Measurements from ENCODE around the gene RACGAP1.

RACGAP1 gene

DNA sequence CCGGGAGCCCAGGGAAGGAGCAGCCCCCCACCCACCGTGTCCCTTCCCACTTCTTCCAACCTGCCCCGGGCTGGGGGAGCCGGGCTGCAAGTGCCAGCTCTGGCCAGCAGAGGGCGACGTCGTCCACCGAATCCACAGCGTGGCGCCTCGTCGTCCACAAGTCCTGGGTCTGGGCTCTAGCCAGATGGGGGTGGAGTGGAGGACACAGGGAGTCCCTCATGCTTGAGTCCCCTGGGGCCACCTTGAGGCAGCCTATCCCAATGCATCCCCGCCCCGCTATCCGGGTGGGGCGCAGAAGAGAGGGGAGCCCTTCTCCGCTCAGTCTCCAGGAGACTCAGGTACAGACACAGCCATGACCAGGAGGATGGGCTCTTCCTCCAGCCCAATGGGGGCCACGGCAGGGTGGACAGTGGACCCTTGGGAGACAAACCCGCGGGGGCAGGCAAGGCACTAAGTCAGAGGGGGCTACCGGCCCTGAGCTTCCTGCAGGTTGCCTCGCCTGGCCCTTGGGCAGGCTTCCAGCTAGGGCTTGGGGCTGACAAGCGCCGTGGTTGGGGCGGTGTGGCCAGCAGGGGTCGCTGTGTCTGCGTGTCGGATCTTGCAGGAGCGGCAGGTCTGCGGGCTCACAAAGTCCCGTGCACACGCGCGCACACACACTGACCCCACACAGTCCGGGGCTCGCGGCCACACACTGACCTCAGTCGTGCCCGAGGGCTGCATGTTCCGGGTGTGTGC lies 58.1 kb downstream of the RACGAP1 start:
- peak; percentile 79 for DNase-seq

DNA sequence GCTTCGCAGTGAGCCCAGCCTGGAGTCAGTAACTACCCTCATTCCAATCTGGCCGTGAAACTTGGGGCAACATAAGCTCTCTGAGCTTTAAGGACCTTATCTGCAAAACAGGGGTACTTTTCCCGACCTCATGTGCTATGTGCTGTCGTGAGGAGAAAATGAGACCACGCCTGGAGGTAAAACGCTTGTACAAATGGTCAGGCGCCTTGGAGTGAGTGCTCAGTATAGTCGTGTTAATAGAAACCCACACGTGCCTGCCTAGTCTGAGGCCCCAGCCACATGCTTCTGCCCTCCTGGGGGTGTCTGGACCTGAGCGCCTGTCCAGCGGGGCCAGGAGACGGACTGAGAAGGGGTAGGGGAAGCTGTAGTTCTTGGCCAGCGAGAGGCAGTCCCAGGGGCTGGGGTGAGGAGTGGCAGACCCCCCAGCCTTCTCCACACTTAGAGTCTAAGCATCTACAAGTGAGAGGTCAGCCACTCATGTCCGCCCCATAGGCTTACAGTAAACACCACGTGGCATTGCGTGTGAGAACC lies 58.7 kb downstream of the RACGAP1 start:
- no peak for DNase-seq

DNA sequence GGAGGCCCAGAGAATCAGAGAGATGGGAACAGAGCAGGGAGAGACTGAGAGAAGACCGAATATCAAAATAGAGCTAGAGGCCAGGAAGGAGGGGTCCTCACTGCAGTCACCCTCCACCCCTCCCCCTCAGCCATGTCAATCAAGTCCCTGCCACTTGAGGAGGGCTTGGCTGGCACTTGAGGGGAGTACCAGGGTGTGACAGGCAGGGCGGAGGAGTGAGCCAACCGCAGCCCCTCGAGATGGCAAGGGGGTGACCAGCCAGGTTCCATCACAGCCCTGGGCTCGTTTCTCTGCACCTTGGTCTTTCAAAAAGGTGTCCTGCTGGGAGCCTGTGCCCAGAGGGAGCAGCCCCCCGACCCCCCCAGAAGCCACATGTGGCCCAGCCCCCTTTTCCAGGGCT lies 59.5 kb downstream of the RACGAP1 start:
- no peak for DNase-seq

- no peak for DNase-seq
Observed at GRCh38 chr12:49964849-49965624, 60.3 kb downstream of the RACGAP1 start.

- DNase-seq = no peak
Observed at GRCh38 chr12:49963976-49964815, 61.1 kb downstream of the RACGAP1 start.

DNA sequence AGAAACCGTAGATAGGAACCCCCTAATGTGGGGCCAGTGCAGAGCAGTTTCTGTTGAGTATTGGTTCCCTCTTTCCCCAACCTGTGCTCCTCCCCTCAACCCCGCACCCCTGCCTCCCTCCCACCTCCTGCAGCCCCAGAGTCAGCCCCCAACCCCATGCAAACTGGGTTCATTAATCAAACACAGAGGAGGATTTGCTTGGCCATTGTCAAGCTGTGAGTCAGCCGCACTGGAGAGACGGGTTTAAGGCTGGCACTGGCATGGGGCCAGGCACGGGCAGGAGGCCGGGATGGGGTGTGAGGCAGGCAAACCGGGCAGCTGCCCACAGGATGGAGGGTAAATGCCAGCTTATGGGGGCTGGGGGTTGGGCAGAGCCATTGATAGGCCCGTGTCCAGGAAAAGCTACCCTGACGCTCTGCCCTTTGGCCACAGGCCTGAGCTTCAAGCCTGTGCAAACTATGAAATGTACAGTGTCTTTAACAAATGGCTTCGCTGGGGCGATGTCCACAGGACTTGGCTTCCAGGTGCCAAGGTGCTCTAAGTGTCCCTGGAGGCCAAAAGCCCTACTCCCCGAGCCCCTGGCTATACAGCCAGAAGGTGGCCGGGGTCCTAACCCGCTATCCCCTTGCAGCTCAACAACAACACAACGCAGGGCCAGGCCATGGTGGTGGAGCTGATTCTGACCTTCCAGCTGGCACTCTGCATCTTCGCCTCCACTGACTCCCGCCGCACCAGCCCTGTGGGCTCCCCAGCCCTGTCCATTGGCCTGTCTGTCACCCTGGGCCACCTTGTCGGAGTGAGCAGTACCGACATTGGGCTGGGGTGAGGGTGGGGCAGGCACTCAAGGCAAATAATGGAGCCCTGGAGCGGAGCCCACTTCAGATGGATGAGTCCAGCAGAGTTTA lies 62.2 kb downstream of the RACGAP1 start:
- no peak for DNase-seq

GRCh38 chr12:49961993-49962764 lies 63.1 kb downstream of the RACGAP1 start:
- DNase-seq = no peak

GRCh38 chr12:49961111-49961922 lies 64.0 kb downstream of the RACGAP1 start, which contains the start of gene AQP5:
Gene AQP5, plus strand, starts transcription at chr12:49961872. Its CDS starts 146 bp downstream, at chr12:49962018.
- DNase-seq = no peak

- DNase-seq = no peak
Observed at GRCh38 chr12:49960474-49961110, 64.7 kb downstream of the RACGAP1 start.

GRCh38 chr12:49959685-49960473 lies 65.4 kb downstream of the RACGAP1 start:
- no peak for DNase-seq

DNA sequence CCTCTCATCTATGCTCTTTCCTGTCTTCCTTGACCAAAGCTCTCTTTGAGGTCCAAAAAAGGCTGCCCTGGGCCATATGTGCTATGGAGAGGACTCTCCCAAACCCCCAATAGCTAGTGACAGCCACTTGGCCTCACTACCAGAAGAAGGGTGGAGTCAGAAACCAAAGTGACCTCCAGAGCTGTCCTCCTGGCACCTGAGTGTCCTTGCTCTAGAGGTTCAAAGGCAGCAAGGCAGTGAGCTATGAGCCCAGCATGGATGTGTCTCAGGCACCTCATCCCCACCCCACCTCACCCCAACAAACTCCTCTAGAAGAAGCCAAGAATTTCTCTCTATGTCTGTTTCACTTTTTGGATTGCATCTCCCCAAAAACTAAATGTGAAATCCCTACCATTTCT lies 67.7 kb downstream of the RACGAP1 start:
- DNase-seq = no peak

DNA sequence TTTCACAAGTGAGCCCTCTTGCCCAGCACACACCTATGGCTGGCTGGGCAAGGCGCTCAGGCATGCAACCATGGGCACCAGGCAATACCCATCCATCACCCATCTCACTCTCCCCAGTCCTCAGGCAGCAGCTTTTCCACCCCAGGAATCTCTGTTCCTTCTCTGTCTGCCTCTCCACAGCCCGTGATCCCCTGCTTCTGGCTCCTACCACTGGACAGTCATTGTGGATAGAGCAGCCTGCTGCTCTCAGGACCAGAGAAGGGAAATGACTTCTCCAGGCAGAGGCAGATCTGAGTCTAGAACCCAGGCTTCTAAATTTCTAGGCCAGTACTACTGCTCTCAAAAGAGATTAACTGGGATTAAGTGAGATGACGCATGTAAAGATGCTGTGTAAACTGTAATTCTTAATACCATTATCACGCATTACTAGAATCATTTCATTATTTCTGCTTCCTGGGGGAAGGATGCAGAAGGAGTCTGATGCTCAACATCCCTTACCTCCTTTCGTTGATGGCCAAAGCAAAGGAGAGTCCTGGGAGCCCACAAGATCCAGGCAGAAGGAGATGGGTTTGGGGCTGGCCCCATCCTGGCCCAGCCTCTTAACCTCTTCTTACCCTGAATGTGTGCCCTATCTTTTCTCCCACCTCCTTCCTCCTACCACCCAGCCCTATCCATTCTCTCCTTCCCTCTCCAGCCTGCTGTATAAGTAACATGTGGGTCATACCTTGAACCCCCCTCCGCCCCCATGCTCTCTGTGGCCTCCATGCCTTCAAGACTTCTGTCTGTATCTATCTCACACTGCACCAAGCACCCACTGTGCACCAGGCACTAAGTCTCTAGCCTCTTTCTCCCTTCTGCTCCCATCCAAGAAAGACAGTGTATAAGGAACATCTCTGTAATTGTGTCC lies 68.4 kb downstream of the RACGAP1 start:
- DNase-seq = no peak

DNA sequence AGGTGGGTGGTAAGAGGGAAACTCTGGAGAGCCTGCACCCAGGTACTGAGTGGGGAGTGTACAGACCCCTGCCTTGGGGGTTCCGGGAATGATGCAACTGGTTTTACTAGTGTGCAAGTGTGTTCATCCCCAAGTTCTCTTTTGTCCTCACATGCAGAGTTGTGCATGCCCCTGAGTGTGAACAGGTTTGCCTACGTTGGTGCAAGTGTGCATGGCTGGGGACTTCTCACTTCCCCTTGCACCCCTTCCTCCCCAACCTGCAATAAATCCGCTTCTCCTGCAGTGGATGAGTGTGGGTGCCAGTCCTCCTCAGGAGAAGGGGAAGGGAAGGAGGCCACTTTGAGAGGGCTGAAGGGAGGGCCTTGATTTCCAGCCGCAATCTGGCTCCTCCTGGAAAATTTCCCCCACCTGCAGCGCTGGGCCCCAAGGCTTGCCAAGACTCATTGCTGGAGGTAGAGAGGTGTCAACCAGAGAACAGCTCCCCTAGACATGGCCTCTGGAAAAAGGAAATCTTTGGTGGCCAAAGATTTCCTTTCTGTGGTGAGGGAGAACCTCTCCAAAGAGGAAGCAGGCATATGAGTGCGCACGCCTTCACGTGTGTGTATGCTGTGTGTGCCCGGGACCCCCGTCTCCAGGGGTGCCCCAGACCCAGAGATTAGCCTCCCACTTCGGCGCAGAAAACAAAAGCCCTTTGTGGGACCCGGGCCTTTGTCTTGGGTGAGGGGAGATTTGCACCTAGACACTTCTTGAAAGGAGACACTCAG lies 69.2 kb downstream of the RACGAP1 start:
- DNase-seq = no peak

GRCh38 chr12:49954863-49955830 lies 70.1 kb downstream of the RACGAP1 start:
- DNase-seq = no peak

GRCh38 chr12:49953961-49954846 lies 71.1 kb downstream of the RACGAP1 start:
- no peak for DNase-seq

Data from fibroblast of upper back skin (primary cell).